ENCODE data around the gene PLEKHG4B. TPM values are rescaled to one million over a fixed set of nuclear protein-coding genes. Genes with fewer than 3 reads are reported as not detected.
"Not testable (repeated sequence)": the region's sequence is repeated elsewhere in the genome, so short reads cannot be mapped to it uniquely, and the experiment has no call there.

Gene PLEKHG4B
- total RNA-seq, 1 experiment from 2014 or later, result 0.61 TPM

DNA sequence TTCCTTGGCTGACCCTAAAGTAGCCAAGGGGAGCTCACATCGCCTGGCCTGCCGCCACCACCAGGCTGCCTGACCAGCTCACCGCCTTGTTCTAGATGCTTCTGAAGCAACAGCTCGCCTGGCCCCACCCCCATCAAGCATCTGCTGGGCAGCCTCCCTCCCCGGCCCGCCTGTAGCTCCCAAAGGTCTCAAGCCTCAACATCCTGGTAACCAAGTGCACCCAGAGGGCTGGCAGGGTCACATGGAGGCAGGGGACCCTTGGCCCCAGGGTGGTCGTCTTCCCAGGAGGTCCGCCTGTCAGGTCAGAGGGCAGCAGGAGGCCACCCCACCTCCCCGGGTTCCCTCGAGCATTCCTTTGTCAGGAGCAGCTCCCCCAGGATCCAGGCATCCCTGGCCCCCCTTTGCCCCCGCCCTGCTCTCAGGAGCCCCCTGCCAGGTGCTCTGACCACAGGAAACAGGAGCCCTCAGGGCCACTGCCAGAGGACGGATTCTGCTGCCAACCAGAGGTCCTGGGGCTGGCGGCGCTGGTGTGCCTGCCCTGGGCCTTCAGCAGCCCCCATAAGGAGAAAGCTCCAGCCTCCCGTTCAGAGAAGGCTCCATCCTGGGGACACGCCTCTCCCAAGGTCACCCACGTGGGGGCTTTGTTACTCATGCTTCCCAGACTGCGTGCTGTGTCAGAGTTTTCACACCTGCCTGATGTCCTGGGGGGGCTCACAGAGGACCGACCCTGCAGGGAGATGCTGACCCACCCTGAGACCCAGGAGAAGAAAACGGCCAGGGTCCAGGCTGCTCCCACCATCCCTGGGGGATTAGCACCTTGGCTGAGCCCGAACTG, 95.9 kb downstream of the PLEKHG4B start:
- DNase-seq (ENCODE audit: low read depth), result no peak

GRCh38 chr5:188488-189481, 96.8 kb downstream of the PLEKHG4B start:
- DNase-seq (ENCODE audit: low read depth), result peak; percentile 84

GRCh38 chr5:189486-189885, 97.5 kb downstream of the PLEKHG4B start:
- DNase-seq (ENCODE audit: low read depth), result no peak

GRCh38 chr5:189976-190365, 98.0 kb downstream of the PLEKHG4B start:
- DNase-seq (ENCODE audit: low read depth), result no peak

DNA sequence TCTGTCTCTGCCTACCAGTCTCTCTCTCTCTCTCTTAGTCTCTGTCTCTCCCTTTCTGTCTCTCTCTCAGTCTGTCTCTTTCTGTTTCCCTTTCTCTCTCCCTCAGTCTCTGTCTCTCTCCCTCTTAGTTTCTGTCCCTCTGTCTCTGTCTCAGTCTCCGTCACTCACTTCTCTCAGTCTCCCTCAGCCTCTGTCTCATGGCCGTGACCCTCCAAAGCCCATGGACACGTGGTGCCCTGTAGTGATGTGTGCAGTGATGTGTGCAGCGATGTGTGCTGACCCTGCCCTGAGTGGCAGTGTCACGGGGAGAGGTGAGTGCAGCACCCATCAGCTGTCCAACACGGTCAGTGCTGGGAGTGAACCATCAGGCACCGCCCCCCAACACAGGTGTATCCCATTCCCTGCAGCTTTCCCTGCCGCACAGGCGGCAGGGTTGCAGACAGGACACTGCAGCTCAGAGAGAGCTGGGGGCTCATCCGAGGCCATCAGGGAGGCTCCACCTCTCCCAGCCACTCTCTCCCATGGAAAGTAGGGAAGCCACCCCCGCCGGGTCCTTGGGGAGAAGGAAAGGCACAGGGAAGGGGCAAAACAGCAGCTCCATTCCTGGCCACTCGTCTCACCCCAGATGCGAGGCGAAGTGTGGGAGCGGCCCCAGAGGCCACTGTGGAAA, 98.5 kb downstream of the PLEKHG4B start:
- no peak for DNase-seq (ENCODE audit: low read depth)

DNA sequence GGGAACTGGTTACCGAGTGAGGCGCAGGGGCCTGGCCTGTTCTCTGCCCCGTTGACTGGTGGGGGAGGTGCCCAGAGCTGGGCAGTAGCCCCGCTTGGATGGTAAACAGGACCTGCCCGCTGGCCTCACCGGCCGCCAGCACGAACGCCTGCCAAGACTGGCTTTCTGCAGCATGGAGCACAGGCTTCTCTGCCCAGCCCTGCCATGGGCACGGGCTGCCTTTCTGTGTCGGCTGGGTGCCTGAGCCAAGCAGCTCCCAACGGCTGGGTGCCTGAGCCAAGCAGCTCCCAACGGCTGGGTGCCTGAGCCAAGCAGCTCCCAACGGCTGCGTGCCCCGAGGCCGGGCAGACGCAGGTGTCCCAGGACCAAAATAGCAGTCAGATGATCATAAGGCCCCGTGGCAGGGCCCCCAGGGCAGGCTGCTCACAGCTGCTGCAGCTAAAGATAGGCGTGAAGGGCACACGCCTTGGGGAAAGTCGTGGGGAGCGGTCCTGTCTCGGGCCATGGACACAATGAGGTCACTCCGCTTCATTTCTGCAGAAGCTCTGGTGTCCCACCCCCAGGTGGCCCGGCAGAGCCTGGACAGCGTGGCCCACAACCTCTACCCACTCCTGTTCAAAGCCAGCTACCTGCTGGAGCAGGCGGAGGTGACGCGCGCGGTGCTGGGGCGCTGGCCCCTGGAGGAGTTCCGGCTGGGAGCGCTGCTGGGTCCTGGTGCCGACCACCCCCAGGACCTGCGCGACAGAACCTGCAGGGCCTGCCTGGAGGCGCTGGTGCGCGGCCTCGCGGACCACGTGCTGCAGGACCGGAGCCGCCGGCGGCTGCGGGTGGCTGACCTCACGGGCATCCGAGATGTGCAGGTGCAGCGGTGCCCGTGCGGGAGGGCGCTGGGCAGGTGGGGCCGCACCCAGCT, 99.3 kb downstream of the PLEKHG4B start, which contains the start of gene LRRC14B:
TSS of gene LRRC14B (plus strand) at position 460 of the 913 bp plus-strand sequence. CDS start at position 504, 44 bp downstream.
- DNase-seq (ENCODE audit: low read depth), result no peak

- no peak for DNase-seq (ENCODE audit: low read depth)
Measured at GRCh38 chr5:191949-192690, 100.2 kb downstream of the PLEKHG4B start.

DNA sequence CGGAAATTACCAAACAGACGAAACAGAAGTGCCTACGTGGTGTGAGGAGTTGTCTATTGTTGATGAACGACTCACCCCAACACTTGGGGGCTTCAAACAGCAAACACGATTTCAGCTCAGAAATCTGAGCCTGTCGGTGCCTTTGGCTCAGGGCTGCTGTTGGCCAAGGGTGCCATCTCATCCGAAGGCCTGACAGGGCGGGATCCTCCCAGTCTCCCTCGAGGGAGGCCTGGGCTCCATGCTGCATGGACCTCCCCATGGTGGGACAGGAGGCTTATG, 100.7 kb downstream of the PLEKHG4B start:
- DNase-seq (ENCODE audit: low read depth), result no peak

DNA sequence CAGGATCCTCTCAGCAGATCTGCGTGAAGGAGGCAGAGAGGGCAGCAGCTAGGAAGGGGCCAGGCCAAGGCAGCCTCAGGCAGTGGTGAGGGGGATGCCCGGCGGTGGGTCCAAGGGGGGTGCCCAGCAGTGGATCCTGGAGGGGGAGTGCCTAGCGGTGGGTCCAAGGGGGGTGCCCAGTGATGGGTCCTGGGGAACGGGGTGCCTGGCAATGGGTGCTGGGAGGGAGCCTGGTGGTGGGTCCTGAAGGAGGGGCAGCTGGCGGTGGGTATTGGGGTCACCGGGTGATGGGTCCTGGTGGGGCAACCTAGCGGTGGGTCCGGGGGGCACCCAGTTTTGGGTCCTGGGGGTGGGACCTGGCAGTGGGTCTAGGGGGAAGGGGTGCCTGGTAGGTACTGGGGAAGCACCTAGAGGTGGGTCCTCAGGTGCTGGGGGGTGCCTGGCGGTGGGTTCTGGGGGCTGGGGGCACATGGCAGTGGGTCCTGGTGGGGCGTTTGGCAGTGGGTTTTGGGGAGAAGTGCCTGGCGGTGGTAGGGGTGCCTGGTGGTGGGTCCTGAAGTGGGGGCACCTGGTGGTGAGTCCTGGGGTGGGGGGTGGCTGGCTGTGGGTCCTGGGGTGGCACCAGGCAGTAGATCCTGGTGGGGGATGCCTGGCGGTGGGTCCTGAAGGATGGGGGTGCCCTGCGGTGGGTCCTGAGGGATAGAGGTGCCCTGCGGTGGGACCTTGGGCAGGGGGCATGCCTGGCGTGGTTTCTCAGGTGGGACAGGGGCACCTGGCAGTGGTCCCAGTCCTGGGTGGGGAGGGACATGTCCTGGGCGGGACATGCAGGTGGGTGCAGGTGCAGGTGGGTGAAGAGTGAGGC, 101.2 kb downstream of the PLEKHG4B start:
- DNase-seq (ENCODE audit: low read depth), result no peak

DNA sequence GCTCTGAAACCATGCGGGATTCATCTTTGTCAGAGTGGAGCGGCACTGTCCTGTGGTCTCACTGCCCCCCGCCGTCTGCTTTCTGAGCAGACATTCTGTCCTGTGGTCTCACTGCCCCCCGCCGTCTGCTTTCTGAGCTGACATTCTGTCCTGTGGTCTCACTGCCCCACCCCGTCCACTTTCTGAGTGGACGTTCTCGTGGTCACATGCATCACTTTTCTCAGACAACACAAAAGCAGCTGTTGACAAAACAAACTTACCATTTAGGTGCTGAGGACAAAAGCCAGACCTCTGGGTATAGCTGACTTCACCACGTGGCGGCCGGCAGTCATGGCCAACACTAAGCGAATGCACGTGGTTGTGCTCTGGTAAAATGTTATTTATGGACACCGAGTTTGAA, 102.1 kb downstream of the PLEKHG4B start:
- DNase-seq (ENCODE audit: low read depth), result no peak

- no peak for DNase-seq (ENCODE audit: low read depth)
Measured at GRCh38 chr5:194603-195209, 102.7 kb downstream of the PLEKHG4B start.

DNA sequence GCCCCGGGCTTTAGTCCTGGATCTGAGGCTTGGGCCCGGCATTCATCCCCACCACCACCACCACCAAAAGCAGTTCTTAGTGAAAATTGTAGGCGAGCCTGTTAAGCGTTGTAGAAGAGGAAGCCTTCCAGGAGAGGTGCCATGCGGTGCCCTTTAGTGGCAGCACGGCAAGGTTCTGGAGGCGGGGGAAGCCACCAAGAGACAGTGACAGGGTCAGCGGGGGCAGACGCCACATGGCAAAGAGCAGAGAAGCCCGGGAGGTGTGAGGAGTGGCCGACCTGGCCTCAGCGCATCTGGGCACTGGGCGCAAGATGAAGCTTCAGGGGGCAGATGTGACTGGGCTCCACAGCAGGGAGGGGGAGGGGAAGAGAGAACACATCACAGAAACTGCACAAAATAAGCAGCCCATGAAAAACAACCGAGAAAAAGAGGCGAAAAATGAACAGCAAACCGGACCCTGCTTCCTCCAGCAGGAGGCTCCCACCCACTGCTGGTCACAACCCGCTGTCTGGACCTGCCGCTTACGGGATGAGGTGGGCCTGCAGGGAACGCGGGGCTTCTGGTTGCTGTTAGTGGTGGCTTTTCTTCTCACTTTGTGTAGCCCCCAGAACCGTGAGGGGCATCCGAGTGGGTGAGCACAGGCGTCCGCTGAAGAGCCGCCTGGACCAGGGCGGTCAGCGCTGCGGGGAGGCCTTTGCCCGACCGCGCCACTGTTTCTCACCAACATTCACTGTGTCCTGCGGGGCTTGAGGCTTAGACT, 103.6 kb downstream of the PLEKHG4B start:
- DNase-seq (ENCODE audit: low read depth), result no peak

DNA sequence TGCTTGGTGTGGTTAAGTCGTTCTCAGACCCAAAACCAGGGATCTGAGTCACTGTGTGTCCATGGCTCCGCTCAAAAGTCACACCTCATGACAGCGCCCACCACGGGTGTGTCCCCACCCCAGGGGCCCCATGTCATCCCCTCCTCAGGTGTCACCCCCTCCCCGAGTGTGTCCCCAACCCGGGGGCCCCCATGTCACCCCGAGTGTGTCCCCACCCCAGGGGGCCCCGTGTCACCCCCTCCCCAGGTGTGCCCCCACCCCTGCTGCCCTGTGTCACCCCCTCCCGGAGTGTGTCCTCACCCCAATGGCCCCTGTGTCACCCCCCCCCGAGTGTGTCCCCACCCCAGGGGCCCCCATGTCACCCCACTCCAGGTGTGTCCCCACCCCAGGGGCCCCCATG, 104.4 kb downstream of the PLEKHG4B start:
- no peak for DNase-seq (ENCODE audit: low read depth)

- not testable (repeated sequence) for DNase-seq (ENCODE audit: low read depth)
Measured at GRCh38 chr5:197031-197430, 105.1 kb downstream of the PLEKHG4B start.

DNA sequence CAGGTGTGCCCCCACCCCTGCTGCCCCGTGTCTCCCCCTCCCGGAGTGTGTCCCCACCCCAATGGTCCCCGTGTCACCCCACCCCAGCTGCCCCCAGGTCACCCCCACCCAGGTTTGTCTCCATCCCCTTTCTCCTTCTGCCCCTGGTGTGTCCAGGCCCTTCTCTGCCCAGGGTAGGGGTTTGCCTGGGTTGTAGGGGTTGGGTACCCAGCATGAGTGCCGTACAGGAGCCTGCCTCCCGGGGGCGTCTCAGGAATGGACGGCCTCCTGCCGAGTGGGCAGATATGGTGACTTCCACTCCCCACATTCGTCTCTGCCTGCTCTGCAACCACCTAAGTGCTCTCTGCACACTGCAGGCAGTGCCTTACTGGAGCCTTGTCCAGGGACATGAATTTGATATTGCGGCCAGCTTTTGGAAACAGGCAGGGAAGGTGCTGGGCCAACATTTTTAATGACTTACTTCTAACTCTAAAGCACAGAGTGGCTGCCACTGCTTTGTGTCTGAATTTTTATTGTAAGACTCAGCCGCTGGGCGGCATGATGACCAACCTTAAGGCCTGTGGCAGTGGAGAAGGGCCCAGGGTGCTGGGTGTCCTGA, 106.0 kb downstream of the PLEKHG4B start:
- DNase-seq (ENCODE audit: low read depth), result no peak

DNA sequence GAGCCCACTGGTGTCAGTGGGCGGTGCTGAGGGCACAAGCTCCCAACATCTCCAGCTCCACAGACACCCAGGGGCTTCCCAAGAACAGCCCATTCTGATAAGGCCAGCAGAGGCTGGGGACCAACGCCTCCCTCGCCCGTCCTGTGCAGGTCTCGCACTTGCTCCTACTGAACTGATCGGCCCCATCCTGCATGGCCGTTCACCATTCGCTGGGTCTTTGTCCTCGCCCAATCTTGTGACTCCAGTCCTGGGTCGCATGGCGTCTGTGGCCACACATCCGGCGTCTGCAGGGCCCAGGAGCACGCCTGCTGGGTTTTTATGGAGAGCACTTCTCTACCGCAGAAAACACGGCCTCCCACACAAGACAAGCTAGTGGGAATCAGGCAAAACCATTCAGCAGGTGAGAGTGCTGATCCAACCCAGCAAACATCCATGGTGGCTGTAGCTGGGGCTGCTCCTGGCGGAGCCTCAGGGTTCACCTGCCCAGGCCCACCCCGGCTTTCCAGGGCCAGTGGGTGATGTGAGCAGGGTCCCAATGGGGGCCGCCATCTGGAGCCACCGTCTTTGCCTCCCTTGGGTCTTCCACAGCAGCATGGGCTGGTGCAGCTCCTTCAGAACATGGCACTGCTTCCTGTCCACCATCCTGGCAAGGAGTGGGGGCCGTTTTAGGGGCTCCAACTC, 106.7 kb downstream of the PLEKHG4B start:
- no peak for DNase-seq (ENCODE audit: low read depth)

Data from HT1080 (cell line).